Measurements from ENCODE around the gene PDGFRB. TPM values are rescaled to one million over a fixed set of nuclear protein-coding genes. Genes with fewer than 3 reads are reported as not detected.

The PDGFRB gene
- polyA plus RNA-seq, 3 donors = 0.04 to 0.99 (median 0.20) TPM

DNA sequence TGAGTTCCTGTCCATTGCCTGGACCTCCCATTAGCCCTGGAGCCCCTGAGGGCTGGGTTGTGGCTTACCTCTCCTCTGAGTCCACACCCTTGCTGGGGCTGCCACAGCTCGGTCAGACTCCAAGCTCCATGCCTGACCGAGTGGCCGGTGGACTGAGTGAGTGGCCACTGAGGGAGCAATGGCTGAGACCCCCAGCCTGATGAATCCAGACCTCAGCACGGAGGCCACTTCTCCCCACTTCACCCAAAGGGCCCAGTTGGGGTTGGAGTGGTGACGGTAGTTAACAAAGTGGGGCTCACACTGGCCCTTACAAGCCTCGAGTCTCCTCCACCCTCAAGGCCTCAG, 28.8 kb downstream of the PDGFRB start:
- H3K27ac ChIP-seq (ENCODE audit: low read depth in 1 of 2, low read length in 2 of 2) = no peak overlapping the region

DNA sequence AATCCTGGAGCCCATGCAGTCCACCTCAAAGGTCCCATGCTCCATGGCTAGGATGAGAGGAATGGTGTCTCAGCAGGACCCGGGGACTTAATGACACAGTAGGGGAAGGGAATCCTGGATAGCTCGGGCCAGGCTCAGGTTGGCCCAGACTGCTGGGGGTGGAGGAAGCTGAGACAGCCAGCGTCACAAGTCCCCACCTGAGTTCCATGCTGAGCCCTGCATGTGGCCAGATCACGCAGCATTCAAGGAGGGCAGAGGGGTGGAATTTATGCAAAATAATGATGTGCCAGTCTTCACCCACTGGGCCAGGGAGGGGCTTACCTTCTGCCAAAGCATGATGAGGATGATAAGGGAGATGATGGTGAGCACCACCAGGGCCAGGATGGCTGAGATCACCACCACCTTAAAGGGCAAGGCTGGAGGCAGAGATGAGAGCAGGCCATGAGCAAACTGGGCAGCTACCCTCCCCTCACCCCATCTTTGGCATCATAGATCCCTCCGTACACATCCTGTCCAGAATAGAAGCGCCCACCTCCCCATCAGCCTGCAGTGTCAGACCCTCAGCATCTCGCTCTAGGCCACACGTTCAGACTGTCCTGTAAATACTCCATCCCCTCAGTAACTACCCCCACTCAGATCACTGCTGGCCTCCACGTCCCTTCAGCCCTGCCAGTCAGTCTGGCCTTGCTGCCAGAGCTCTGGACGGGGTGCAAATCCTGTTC, 29.3 kb downstream of the PDGFRB start:
- H3K9me3 Mint-ChIP-seq = no peaks in the 10 kb centered on the region
- H3K4me1 Mint-ChIP-seq = peaks cover 60% of the 10 kb centered on the region
- intact Hi-C loops (cut with micrococcal nuclease) = no loop called here
- Histone ChIP-seq H2AFZ (ENCODE audit: insufficient read depth, low read depth, low read length, poor library complexity, severe bottlenecking) (no peak overlapping the region), H3K27me3 (ENCODE audit: control insufficient read depth in 2 of 2, insufficient read depth in 2 of 2, low read length in 2 of 2) (no peaks in the 10 kb centered on the region), H4K20me1 (ENCODE audit: insufficient read depth, low read length) (no peaks in the 10 kb centered on the region), H3K9me3 (replicated peaks in 1 of 2; ENCODE audit: control insufficient read depth in 1 of 2, insufficient read depth in 1 of 2, low read length in 2 of 2) (no peaks in the 10 kb centered on the region), H3K4me3 (replicated peaks in 1 of 3; ENCODE audit: low read depth in 2 of 3, low read length in 3 of 3) (no peak overlapping the region), H3K36me3 (replicated peaks in 1 of 2; ENCODE audit: control insufficient read depth in 1 of 2, insufficient read depth in 2 of 2, low read length in 2 of 2) (no peaks in the 10 kb centered on the region), H3K9ac (ENCODE audit: insufficient read depth, low read length, poor library complexity, severe bottlenecking) (no peak overlapping the region), H3K4me2 (replicated peaks; ENCODE audit: extremely low read depth, low read length, poor library complexity, severe bottlenecking) (no peak overlapping the region), H3K79me2 (ENCODE audit: insufficient read depth, low read length) (no peaks in the 10 kb centered on the region), H3K27ac (ENCODE audit: low read depth in 1 of 2, low read length in 2 of 2) (no peak overlapping the region), H3K4me1 (ENCODE audit: control insufficient read depth in 1 of 2, insufficient read depth in 2 of 2, low read length in 2 of 2) (peaks cover 46 to 56% of the 10 kb centered on the region in 2 donors)
- TF ChIP-seq, protein P1, sequence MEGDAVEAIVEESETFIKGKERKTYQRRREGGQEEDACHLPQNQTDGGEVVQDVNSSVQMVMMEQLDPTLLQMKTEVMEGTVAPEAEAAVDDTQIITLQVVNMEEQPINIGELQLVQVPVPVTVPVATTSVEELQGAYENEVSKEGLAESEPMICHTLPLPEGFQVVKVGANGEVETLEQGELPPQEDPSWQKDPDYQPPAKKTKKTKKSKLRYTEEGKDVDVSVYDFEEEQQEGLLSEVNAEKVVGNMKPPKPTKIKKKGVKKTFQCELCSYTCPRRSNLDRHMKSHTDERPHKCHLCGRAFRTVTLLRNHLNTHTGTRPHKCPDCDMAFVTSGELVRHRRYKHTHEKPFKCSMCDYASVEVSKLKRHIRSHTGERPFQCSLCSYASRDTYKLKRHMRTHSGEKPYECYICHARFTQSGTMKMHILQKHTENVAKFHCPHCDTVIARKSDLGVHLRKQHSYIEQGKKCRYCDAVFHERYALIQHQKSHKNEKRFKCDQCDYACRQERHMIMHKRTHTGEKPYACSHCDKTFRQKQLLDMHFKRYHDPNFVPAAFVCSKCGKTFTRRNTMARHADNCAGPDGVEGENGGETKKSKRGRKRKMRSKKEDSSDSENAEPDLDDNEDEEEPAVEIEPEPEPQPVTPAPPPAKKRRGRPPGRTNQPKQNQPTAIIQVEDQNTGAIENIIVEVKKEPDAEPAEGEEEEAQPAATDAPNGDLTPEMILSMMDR (IDR thresholded peaks at IDR 0.05) = no peak
- 93% methylated on average over 9 of the region's 10 CpGs for WGBS (ENCODE audit: insufficient coverage)
- no peak for DNase-seq
- peaks cover 0 to 1% (median 0%) of the 10 kb centered on the region in 3 donors for H3K27me3 Mint-ChIP-seq (ENCODE audit: low read depth in 3 of 3)
- peaks cover 0 to 1% of the 10 kb centered on the region in 2 donors for H3K36me3 Mint-ChIP-seq
- H3K4me3 Mint-ChIP-seq = no peak overlapping the region
- peak overlapping the region in 1 of 7 donors; percentile 11 for H3K27ac Mint-ChIP-seq

More for the DNA sequence above, 28.8 kb downstream of the PDGFRB start:
- no peak for DNase-seq
- Histone ChIP-seq H3K4me1 (ENCODE audit: control insufficient read depth in 1 of 2, insufficient read depth in 2 of 2, low read length in 2 of 2) (peaks cover 46 to 56% of the 10 kb centered on the region in 2 donors), H3K9ac (ENCODE audit: insufficient read depth, low read length, poor library complexity, severe bottlenecking) (no peak overlapping the region), H3K9me3 (replicated peaks in 1 of 2; ENCODE audit: control insufficient read depth in 1 of 2, insufficient read depth in 1 of 2, low read length in 2 of 2) (no peaks in the 10 kb centered on the region), H2AFZ (ENCODE audit: insufficient read depth, low read depth, low read length, poor library complexity, severe bottlenecking) (no peak overlapping the region), H3K4me3 (replicated peaks in 1 of 3; ENCODE audit: low read depth in 2 of 3, low read length in 3 of 3) (no peak overlapping the region), H4K20me1 (ENCODE audit: insufficient read depth, low read length) (no peaks in the 10 kb centered on the region), H3K79me2 (ENCODE audit: insufficient read depth, low read length) (no peaks in the 10 kb centered on the region), H3K27me3 (ENCODE audit: control insufficient read depth in 2 of 2, insufficient read depth in 2 of 2, low read length in 2 of 2) (no peaks in the 10 kb centered on the region), H3K36me3 (replicated peaks in 1 of 2; ENCODE audit: control insufficient read depth in 1 of 2, insufficient read depth in 2 of 2, low read length in 2 of 2) (no peaks in the 10 kb centered on the region), H3K4me2 (replicated peaks; ENCODE audit: extremely low read depth, low read length, poor library complexity, severe bottlenecking) (no peak overlapping the region)
- Mint-ChIP-seq H3K9me3 (no peaks in the 10 kb centered on the region), H3K27ac (no peak overlapping the region), H3K4me1 (peaks cover 60% of the 10 kb centered on the region), H3K27me3 (ENCODE audit: low read depth in 3 of 3) (peaks cover 0 to under 1% (median 0%) of the 10 kb centered on the region in 3 donors), H3K4me3 (no peak overlapping the region), H3K36me3 (peaks cover 0 to 1% of the 10 kb centered on the region in 2 donors)
- TF ChIP-seq, protein P1 (IDR thresholded peaks at IDR 0.05) = no peak
- WGBS (ENCODE audit: insufficient coverage) = 93% methylated on average over 3 of the region's 6 CpGs
- intact Hi-C loops (cut with micrococcal nuclease) = no loop called here
